ENCODE results near the gene RNU6-9. TPM values are rescaled to one million over a fixed set of nuclear protein-coding genes. Genes with fewer than 3 reads are reported as not detected.
"Not testable (repeated sequence)": the region's sequence is repeated elsewhere in the genome, so short reads cannot be mapped to it uniquely, and the experiment has no call there.

The RNU6-9 gene
- total RNA-seq, 1 donor from 2014 or later = not detected

DNA sequence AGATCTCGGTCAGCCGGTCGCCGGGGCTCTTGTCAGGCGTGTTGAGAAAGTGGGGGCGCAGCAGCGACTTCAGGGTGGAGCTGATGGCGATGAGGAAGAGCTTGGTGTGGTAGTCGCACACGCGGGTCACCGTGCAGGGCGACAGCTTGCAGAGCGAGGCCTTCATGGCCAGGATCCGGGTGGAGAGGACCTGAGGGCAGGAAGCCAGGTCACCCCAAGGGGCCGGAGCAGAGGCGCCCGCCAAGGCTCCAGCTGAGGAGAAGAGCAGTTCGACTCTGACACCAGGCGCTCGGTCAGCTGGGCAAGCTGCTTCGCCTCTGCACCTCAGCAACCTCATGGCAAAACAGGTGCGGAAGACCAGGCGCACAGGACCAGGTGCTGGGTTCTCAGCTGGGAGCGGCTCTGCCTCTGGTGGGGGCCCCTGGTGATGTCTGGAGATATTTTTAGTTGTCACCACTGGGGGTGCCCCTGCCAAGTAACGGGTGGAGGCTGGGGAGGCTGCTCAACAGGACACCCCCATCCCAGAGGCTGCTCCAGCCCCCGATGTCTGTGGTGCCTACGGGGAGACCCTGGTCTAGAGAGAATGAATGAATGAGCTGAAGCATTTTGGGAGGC is 17.9 kb upstream of the RNU6-9 start:
- no peak for DNase-seq (ENCODE audit: low spot score in 2 of 2)
- Histone ChIP-seq H3K4me3 (no peak overlapping the region), H3K27me3 (no peaks in the 10 kb centered on the region), H3K36me3 (peaks cover 64 to 77% of the 10 kb centered on the region in 2 donors), H3K4me1 (no peaks in the 10 kb centered on the region), H3K9me3 (no peaks in the 10 kb centered on the region), H3K27ac (no peak overlapping the region)
- intact Hi-C loops (cut with DNase I) = no loop called here
- TF ChIP-seq, protein P1, sequence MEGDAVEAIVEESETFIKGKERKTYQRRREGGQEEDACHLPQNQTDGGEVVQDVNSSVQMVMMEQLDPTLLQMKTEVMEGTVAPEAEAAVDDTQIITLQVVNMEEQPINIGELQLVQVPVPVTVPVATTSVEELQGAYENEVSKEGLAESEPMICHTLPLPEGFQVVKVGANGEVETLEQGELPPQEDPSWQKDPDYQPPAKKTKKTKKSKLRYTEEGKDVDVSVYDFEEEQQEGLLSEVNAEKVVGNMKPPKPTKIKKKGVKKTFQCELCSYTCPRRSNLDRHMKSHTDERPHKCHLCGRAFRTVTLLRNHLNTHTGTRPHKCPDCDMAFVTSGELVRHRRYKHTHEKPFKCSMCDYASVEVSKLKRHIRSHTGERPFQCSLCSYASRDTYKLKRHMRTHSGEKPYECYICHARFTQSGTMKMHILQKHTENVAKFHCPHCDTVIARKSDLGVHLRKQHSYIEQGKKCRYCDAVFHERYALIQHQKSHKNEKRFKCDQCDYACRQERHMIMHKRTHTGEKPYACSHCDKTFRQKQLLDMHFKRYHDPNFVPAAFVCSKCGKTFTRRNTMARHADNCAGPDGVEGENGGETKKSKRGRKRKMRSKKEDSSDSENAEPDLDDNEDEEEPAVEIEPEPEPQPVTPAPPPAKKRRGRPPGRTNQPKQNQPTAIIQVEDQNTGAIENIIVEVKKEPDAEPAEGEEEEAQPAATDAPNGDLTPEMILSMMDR (IDR thresholded peaks at IDR 0.05) = no peak

DNA sequence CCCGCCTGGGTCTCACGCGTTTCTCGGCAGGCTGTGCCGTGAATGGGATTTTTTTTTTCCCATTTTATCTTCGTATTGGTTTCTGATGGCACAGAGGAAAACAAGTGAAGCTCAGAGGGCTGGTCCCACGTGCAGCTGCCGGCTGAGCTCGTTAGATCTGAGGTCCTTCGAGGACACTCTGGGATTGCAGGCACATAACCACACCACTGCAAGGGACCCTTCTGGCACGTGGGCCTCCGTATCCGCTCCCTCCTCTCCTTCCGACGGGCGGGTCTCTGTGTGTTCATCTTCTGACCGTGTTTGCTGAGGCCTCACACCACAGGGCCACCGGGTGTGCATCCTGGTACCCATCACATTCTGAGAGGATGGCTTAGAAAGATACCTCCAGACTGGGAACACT is 17.2 kb upstream of the RNU6-9 start:
- Histone ChIP-seq H3K9me3 (no peaks in the 10 kb centered on the region), H3K27me3 (no peaks in the 10 kb centered on the region), H3K4me1 (no peaks in the 10 kb centered on the region), H3K36me3 (peaks cover 70 to 77% of the 10 kb centered on the region in 2 donors), H3K4me3 (no peak overlapping the region), H3K27ac (no peak overlapping the region)
- TF ChIP-seq, protein P1 (IDR thresholded peaks at IDR 0.05) = no peak
- intact Hi-C loops (cut with DNase I) = no loop called here
- no peak for DNase-seq (ENCODE audit: low spot score in 2 of 2)

DNA sequence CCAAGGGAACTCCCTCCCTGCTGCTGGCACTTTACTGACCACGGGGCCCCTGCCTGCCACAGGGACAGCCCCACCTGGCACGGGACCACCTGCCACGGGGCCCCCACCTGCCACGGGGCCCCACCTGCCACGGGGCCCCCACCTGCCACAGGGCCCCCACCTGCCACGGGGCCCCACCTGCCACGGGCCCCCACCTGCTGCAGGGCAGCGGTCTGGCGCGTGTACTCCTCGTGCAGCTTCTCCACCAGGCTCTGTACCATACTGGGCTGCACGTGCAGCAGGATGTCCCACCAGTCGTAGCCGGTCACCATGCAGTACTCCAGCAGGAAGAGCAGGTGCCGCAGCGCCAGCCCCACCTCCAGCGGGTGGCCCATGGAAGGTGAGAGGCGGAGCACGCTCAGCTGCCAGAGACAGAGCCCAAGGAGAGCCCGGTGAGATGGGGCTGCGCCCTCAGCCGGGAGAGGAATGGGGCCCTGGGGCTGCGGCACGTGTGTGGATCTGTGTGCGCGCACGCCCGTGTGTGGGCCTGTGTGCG is 16.4 kb upstream of the RNU6-9 start:
- Histone ChIP-seq H3K27me3 (no peaks in the 10 kb centered on the region), H3K9me3 (no peaks in the 10 kb centered on the region), H3K36me3 (peaks cover 70 to 81% of the 10 kb centered on the region in 2 donors), H3K4me3 (no peak overlapping the region), H3K27ac (no peak overlapping the region), H3K4me1 (no peaks in the 10 kb centered on the region)
- intact Hi-C loops (cut with DNase I) = no loop called here
- no peak for DNase-seq (ENCODE audit: low spot score in 2 of 2)
- TF ChIP-seq, protein P1 (IDR thresholded peaks at IDR 0.05) = no peak

DNA sequence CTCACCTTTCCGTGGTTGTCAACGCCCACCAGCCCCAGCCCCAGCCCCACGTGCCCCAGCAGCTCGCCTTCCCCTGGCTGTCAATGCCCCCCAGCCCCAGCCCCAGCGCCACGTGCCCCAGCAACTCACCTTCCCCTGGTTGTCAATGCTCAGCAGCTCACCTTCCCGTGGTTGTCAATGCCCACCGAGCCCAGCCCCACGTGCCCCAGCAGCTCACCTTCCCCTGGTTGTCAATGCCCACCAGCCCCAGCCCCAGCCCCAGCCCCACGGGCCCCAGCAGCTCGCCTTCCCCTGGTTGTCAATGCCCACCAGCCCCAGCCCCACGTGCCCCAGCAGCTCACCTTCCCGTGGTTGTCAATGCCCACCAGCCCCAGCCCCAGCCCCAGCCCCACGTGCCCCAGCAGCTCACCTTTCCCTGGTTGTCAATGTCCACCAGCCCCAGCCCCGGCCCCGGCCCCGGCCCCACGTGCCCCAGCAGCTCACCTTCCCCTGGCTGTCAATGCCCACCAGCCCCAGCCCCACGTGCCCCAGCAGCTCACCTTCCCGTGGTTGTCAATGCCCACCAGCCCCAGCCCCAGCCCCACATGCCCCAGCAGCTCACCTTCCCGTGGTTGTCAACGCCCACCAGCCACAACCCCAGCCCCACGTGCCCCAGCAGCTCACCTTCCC is 15.2 kb upstream of the RNU6-9 start:
- intact Hi-C loops (cut with DNase I); H3K27me3 ChIP-seq; DNase-seq (ENCODE audit: low spot score in 2 of 2); H3K27ac ChIP-seq; H3K4me3 ChIP-seq; H3K4me1 ChIP-seq; H3K9me3 ChIP-seq: not testable (repeated sequence)
- H3K36me3 ChIP-seq = peaks cover 71 to 86% of the 10 kb centered on the region in 2 donors

DNA sequence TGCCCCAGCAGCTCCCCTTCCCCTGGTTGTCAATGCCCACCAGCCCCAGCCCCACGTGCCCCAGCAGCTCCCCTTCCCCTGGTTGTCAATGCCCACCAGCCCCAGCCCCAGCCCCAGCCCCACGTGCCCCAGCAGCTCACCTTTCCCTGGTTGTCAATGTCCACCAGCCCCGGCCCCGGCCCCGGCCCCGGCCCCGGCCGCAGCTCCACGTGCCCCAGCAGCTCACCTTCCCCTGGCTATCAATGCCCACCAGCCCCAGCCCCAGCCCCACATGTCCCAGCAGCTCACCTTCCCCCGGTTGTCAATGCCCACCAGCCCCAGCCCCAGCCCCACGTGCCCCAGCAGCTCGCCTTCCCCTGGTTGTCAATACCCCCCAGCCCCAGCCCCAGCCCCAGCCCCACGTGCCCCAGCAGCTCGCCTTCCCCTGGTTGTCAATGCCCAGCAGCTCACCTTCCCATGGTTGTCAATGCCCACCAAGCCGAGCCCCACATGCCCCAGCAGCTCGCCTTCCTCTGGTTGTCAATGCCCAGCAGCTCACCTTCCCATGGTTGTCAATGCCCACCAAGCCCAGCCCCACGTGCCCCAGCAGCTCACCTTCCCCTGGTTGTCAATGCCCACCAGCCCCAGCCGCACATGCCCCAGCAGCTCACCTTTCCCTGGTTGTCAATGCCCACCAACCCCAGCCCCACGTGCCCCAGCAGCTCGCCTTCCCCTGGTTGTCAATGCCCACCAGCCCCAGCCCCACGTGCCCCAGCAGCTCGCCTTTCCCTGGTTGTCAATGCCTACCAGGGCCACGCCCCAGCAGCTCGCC is 14.3 kb upstream of the RNU6-9 start:
- H3K27me3 ChIP-seq; H3K4me1 ChIP-seq; H3K9me3 ChIP-seq; H3K4me3 ChIP-seq; H3K27ac ChIP-seq; DNase-seq (ENCODE audit: low spot score in 2 of 2); intact Hi-C loops (cut with DNase I): not testable (repeated sequence)
- peaks cover 64 to 86% of the 10 kb centered on the region in 2 donors for H3K36me3 ChIP-seq

DNA sequence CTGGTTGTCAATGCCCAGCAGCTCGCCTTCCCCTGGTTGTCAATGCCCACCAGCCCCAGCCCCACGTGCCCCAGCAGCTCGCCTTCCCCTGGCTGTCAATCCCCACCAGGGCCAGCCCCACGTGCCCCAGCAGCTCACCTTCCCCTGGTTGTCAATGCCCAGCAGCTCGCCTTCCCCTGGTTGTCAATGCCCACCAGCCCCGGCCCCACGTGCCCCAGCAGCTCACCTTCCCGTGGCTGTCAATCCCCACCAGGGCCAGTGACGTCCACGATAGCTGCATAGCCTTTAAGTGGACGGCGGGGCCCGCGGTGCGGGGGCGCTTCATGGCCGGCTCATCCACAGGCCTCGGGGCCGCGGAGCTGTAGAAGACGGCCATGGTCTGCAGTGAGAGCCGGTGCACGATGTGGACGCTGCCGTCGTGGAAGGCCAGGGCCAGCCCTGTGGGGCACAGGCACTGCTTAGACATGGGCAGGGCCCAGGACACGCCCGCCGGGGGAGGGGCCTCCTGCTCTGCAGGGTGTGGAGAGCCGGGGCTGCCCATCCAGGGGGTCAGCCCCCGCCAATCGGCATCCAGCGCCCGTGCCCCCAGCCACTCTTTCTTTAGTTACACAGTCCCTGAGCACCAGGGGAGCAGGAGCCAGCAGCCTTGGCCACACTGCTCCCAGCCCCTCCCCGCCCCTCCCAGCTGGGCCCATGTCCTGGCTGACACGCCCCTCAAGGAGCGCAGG is 13.4 kb upstream of the RNU6-9 start:
- no peak overlapping the region for H3K4me3 ChIP-seq
- no peaks in the 10 kb centered on the region for H3K4me1 ChIP-seq
- no peak for DNase-seq (ENCODE audit: low spot score in 2 of 2)
- no peaks in the 10 kb centered on the region for H3K27me3 ChIP-seq
- TF ChIP-seq, protein P1 (IDR thresholded peaks at IDR 0.05) = no peak
- H3K9me3 ChIP-seq = no peaks in the 10 kb centered on the region
- H3K27ac ChIP-seq = no peak overlapping the region
- intact Hi-C loops (cut with DNase I) = no loop called here
- peaks cover 65 to 86% of the 10 kb centered on the region in 2 donors for H3K36me3 ChIP-seq

Measured in ascending aorta (tissue), 2 donors.